GM18502 (cell line): ENCODE data around the gene LRRC27.

Experiments used
- ATAC-seq: cut with Tn5 transposase; IDR thresholded peaks from one replicate; pipeline ENCODE4 v1.9.1; 2021; ENCODE audit warnings: mild to moderate bottlenecking; ENCODE audit not compliant: unreplicated experiment, poor library complexity

Gene LRRC27

GRCh38 chr10:132408823-132409666, 77.1 kb downstream of the LRRC27 start:
- no peak for ATAC-seq

GRCh38 chr10:132409667-132410028, 77.7 kb downstream of the LRRC27 start:
- ATAC-seq, result no peak

DNA sequence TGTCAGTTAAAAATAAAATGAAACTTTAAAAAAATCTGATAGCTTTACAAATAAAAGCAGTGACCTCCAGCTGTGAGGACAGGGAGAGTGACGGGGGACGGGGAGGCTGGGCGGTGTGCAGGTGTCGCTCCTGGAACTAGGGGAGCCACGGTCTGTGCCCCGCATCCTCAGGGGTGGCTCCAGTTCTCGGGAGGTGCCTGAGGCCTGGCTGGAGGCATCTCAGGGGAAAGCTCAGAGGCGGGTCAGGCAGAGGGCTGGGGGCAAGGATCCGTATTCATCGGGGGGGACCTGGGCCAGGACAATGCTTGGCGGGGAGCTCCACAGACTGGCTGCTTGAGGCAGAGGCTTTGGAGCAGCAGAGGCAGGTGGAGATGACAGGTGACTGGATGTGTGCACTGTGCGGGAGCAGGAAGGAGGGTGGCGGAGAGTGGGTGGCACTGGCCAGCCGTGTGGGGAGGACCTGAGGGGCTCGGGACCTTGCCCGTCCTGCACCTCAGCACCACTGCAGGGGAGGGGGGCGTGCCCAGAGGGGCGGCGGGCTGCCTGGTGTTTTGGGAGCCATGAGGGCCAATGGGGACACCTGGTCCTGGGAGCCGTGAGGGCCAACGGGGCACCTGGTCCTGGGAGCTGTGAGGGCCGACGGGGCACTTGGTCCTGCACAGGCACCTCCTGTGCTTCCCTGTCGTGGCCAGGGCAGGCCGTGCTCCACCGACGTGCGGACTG, 78.2 kb downstream of the LRRC27 start:
- no peak for ATAC-seq

DNA sequence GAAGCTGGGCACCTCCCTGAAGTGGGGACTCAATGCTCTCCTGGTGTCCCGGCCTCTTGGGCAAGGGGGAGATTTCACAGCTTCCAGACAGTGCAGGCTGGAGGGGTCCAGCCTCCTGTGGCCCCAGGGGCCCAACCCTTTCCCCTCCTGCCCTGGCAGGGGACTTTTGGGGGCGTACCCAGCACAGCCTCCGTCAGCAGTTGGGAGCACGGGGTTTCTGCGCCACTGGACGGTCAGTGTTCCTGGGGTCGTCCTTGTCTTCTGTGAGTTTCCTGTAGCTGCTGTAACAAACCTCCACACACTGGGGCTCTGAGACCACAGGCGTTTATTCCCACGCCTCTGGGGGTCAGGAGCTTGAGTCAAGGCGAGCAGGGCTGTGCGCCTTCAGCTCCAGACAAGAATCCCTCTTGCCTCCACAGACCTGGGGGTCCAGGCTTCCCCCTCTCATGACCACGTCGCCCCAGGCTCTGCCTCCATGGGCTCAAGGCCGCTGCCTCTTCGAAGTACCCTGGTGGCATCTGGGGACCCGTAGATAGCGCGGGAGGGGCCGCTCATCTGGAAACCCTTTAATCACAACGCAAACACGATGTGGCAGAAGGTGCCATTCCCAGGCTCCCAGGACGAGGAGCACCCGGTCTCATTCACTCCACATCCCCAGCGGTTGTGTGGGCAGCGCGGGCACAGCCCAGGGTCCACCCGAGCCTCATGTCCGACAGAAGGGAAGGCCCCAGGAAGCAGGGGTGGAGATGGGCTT, 79.0 kb downstream of the LRRC27 start:
- no peak for ATAC-seq

DNA sequence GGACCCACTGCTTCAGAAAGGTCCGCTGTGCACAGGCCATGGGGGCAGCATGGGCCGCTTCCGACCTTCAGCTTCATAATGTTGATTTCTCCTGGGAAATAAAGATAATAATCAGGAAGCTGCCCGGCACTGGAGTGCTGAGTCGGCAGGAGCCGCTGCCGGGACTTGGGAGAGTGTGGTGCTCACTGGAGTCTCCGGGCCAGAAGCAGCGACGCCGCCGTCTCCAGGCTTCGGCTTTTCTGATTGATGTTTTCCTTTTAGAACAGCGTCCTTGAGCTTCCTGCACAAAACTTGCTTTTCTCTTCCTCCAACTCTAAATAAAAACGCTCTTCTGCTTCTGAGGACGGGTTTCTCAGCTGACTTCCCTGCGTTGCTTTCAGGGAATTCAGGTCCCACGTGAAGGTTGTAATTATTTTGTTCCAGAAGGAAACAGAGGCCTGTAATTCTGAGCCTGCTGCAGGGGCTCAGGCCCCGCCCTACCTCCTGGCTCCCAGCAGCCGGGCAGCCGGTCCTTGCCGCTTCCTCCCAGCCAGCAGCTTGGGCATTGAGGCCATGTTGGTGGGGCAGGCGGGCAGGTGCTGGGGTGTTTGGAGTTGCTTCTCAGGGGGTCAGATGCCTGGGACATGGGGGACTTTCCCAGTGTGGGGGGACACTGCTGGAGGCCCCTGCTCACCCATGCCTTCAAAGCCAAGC, 79.7 kb downstream of the LRRC27 start:
- ATAC-seq, result no peak

GRCh38 chr10:132412316-132413192, 80.6 kb downstream of the LRRC27 start:
- no peak for ATAC-seq

DNA sequence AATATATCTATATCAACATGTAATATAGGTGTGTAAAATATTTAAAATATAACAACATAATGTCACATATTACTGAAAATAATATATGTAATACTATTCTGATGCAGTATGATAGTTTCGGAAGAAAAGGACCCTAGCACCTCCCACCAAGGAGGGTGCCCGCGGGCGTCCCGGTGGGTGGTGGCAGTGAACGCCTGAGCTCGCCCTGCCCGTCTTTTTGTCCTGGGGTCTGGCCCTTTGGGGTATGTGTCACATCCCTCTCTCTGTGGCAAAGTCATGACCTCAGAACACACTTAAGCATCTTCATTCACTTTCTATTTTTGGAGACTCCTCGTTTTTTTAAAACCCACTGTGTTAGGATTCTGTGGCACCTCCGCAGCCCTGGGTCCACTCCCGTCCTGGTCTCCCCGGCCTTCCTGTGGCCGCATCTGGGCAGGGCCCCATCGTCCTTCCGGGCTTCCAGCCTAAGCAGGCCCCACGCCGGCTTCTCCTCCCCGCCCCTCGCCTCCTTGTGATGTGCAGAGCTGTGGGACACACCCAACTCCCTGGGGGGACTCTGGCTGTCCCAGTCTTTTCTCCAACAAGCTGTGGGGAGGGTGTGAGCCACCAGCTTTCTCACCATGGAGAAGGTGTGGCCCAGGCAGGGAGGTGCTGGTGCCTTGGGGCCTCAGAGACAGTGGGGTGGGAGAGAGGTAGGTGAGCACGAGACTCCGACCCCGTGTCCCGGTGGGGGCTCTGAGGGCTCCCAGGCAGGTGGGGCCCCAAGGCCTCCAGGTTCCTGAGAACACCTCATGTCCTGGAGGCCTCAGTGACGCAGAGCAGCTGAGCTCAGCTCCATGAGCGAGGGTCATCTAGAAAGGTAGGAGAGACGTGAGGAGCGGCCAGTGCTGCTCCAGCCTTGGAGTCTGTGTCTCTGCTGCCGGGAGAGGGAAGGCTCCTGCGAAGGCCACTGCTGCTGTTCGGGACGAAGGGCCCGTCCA, 81.5 kb downstream of the LRRC27 start:
- ATAC-seq, result no peak

- ATAC-seq, result no peak
Observed at GRCh38 chr10:132414402-132415016, 82.5 kb downstream of the LRRC27 start.

GRCh38 chr10:132415255-132415654, 83.3 kb downstream of the LRRC27 start:
- ATAC-seq, result no peak

GRCh38 chr10:132415956-132416355, 84.0 kb downstream of the LRRC27 start:
- ATAC-seq, result no peak

DNA sequence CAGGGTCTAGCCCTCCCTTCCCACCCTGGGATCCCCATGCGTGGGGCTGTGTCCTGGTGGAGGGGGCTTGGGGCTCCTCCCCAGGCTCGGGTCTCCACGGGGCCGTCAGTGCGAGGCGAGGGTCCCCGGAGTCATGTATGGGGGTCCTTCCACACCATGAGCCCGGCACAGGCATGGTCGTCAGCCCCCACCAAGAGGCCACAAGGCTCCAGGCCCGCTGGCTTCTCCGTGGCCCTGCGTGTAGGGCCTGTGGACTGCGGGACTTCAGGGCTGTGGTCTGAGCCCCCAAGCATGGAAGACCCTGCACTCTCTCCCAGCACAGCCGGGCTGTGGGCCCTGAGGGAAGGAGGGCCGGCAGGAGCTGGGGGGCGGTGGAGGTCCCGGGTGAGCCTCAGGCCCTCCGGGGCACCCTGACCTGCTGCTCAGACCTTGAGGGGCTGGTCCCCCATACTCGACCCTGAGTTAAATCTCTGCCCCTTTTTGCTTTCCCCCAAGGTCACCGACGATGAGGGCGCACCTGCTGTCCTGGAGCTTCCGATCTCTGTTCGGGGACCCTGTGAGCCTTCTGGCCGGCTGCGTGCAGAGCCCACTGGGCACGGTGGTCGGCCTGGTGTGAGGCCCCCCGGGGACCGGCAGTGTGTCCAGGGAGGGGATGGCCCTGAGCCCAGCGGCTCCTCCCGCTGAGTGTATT, 84.7 kb downstream of the LRRC27 start:
- ATAC-seq, result no peak

GRCh38 chr10:132417257-132417910, 85.4 kb downstream of the LRRC27 start:
- ATAC-seq, result no peak

DNA sequence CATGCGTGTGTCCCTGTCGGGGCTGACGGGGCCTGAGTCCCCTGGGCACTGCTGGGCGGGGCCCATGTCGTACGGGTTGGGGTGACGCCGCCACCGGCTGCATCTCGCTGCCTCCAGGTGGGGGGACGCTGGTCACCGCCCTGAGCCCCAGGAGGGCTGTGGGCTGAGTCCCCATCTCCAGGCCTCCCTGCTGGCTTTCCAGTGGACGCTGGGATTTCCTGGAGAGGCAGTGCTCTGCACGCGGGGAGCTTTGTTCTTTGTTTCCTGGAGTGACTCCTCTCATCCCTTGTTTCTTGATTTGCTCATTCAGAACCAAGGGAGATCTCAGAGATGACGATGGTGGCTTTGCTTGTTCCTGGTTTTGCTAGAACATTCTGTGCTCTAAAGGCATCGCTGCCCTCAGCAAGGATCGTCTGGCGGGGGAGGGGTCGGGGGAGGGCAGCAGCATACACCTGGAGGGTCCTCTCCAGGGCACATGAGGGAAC, 86.0 kb downstream of the LRRC27 start:
- ATAC-seq, result no peak

GRCh38 chr10:132418527-132419416, 86.8 kb downstream of the LRRC27 start:
- no peak for ATAC-seq

- ATAC-seq, result no peak
Observed at GRCh38 chr10:132419538-132420468, 87.8 kb downstream of the LRRC27 start.
